Lower leg skin (tissue), 4 donors: ENCODE data around the gene RUNX1. TPM values are rescaled to one million over a fixed set of nuclear protein-coding genes. Genes with fewer than 3 reads are reported as not detected.
A peak's percentile ranks its signal among the peaks of the same experiment; 100 is the strongest.

Source experiments
- DNase-seq, 2 donors: peaks; one replicate each; pipeline ENCODE4 v3.0.0-alpha.2; 2019; ENCODE audit warnings: low spot score in 2 of 2
- H3K4me3 ChIP-seq: fragments of 200-600 bp; sonication (generic); 2 replicates; pipeline ENCODE4 v1.5.1; 2017; ENCODE audit warnings: mild to moderate bottlenecking, low read depth; ENCODE audit not compliant: poor library complexity, severe bottlenecking
- POLR2A ChIP-seq, 2 donors: fragments of 450-650 bp; IDR thresholded peaks; one replicate each; pipeline ENCODE4 v1.6.1; 2016 to 2017; ENCODE audit warnings: antibody characterized with exemption in 2 of 2, mild to moderate bottlenecking in 1 of 2, moderate library complexity in 1 of 2
- WGBS, 2 donors: methylation state at CpG; one replicate each; pipeline ENCODE4 v1.1.5; 2018; 5-methylcytosine and 5-hydroxymethylcytosine counted together
- intact Hi-C: fragments of 100-400 bp; cut with DNase I; formaldehyde crosslinking; loops from one replicate; pipeline ENCODE4 v1.15.0; 2023; ENCODE audit warnings: low total_unique reads
- total RNA-seq, 4 donors: library from RNA; depleted of rRNA; stranded (reverse); fragments of >200 nt; gene quantifications; one replicate each; pipeline ENCODE4 v1.1.0, GENCODE V29; 2016
- TF ChIP-seq, protein P1 (sequence below), 3 donors: fragments of 450-650 bp; IDR thresholded peaks; one replicate each; pipeline ENCODE4 v1.5.1; 2016; ENCODE audit warnings: antibody characterized with exemption in 3 of 3, mild to moderate bottlenecking in 3 of 3, moderate library complexity in 2 of 3

RUNX1 gene
- total RNA-seq, 4 donors from 2014 or later, result 7.3 to 29.1 (median 18.1) TPM

DNA sequence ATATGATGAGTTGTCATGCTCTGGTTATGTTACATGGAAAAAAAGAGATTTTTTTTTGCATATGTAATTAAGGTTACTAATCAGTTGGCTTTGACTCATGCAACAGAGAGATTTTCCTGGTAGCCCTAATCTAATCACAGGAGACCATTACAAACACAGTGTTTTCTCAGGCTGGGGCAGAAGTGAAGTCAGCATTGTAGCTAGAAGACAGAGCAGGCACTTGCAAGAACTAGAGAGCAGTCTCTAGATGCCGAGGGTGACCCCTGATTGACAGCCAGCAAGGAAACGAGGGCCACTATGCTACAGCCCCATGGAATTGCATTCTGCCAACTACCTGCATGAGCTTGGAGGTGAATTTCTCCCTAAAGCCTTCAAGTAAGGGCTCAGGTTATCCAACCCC, 151.3 kb downstream of the RUNX1 start:
- no peak for DNase-seq
- 75 to 76% methylated on average over 2 of the region's 2 CpGs for WGBS, 2 donors
- TF ChIP-seq, protein P1, sequence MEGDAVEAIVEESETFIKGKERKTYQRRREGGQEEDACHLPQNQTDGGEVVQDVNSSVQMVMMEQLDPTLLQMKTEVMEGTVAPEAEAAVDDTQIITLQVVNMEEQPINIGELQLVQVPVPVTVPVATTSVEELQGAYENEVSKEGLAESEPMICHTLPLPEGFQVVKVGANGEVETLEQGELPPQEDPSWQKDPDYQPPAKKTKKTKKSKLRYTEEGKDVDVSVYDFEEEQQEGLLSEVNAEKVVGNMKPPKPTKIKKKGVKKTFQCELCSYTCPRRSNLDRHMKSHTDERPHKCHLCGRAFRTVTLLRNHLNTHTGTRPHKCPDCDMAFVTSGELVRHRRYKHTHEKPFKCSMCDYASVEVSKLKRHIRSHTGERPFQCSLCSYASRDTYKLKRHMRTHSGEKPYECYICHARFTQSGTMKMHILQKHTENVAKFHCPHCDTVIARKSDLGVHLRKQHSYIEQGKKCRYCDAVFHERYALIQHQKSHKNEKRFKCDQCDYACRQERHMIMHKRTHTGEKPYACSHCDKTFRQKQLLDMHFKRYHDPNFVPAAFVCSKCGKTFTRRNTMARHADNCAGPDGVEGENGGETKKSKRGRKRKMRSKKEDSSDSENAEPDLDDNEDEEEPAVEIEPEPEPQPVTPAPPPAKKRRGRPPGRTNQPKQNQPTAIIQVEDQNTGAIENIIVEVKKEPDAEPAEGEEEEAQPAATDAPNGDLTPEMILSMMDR (IDR thresholded peaks at IDR 0.05), result no peak
- no peak overlapping the region for H3K4me3 ChIP-seq
- intact Hi-C loops, result no loop called here

DNA sequence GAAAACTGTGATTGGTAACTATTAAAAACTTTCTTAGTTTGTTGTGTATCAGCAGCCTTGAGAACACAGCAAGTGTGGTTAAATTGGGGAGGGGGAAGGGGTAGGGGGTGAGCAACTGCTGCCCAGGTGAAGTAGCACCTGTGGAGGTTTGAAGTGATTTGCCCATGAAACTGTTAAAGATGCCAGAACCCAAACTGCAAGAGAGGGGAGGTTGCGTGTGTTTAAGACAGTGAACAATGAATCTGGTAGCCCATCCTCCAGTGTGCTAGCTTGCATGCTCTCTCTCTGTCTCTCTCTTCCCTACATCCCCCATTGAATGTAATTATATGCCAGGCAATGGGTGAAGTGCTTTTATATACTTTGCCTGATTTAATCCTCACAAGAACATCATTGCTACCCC, 154.7 kb downstream of the RUNX1 start:
- WGBS, 2 donors, result 72 to 76% methylated on average over 1 of the region's 1 CpG

DNA sequence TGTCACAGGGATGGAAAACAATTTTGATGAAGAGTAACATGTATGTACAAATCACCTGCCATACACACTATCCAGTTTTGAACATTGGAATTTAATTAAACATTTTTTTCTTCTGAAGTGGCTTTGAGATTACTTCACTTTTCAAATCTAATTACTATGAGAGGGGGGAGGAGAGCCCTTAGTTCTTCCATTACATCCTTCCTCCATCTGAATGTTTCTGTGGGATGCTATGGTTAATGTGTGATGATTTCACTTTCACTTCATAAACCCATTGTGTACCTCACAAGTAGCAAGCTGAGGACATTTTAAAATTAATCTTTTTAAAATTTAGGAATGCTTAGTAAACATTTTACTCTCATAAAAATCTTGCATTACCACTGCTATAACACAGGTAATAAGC, 156.9 kb downstream of the RUNX1 start:
- intact Hi-C loops, result no loop called here
- TF ChIP-seq, protein P1 (IDR thresholded peaks at IDR 0.05), result no peak
- no peak for TF ChIP-seq POLR2A (IDR thresholded peaks at IDR 0.05)
- H3K4me3 ChIP-seq, result no peak overlapping the region
- DNase-seq, result no peak

More for the DNA sequence above, 154.7 kb downstream of the RUNX1 start:
- intact Hi-C loops, result no loop called here
- no peak overlapping the region for H3K4me3 ChIP-seq
- TF ChIP-seq, protein P1 (IDR thresholded peaks at IDR 0.05), result no peak
- no peak for TF ChIP-seq POLR2A (IDR thresholded peaks at IDR 0.05)
- DNase-seq, result no peak

DNA sequence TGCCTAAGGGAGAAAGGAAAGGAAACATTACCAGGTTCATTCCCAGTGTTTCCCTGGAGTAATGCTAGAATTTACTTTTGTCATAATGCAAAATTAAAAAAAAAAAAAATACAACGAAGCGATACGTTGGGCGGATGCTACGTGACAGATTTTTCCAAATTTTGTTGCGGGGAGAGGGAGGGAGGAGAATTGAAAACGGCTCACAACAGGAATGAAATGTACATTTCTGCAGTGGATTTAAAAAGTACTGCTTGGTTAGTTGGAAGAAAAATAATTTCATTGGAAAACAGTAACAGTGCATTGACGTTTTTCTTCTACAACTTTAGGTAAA, 157.5 kb downstream of the RUNX1 start:
- WGBS, 2 donors, result 24 to 28% methylated on average over 8 of the region's 8 CpGs
- H3K4me3 ChIP-seq, result no peak overlapping the region
- no peak for DNase-seq
- intact Hi-C loops, result no loop called here
- TF ChIP-seq POLR2A (IDR thresholded peaks at IDR 0.05), result no peak
- TF ChIP-seq, protein P1 (IDR thresholded peaks at IDR 0.05), result no peak

DNA sequence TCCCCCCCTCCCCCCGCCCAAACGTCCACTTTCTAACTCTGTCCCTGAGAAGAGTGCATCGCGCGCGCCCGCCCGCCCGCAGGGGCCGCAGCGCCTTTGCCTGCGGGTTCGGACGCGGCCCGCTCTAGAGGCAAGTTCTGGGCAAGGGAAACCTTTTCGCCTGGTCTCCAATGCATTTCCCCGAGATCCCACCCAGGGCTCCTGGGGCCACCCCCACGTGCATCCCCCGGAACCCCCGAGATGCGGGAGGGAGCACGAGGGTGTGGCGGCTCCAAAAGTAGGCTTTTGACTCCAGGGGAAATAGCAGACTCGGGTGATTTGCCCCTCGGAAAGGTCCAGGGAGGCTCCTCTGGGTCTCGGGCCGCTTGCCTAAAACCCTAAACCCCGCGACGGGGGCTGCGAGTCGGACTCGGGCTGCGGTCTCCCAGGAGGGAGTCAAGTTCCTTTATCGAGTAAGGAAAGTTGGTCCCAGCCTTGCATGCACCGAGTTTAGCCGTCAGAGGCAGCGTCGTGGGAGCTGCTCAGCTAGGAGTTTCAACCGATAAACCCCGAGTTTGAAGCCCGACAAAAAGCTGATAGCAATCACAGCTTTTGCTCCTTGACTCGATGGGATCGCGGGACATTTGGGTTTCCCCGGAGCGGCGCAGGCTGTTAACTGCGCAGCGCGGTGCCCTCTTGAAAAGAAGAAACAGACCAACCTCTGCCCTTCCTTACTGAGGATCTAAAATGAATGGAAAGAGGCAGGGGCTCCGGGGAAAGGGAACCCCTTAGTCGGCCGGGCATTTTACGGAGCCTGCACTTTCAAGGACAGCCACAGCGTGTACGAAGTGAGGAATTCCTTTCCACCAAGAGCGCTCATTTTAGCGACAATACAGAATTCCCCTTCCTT, 158.1 kb downstream of the RUNX1 start:
- TF ChIP-seq, protein P1 (IDR thresholded peaks at IDR 0.05), result no peak
- no peak for TF ChIP-seq POLR2A (IDR thresholded peaks at IDR 0.05)
- intact Hi-C loops, result no loop called here
- WGBS, 2 donors, result 7 to 17% methylated on average over 60 of the region's 60 CpGs
- DNase-seq, result peak in 1 of 2 donors; percentile 89
- H3K4me3 ChIP-seq, result peak overlapping the region; percentile 6

DNA sequence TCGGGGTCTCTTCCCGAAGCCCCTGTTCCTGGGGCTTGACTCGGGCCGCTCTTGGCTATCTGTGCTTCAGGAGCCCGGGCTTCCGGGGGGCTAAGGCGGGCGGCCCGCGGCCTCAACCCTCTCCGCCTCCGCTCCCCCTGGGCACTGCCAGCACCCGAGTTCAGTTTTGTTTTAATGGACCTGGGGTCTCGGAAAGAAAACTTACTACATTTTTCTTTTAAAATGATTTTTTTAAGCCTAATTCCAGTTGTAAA, 158.7 kb downstream of the RUNX1 start:
- no peak for DNase-seq
- WGBS, 2 donors, result 9 to 11% methylated on average over 14 of the region's 14 CpGs
- intact Hi-C loops, result no loop called here
- no peak for TF ChIP-seq POLR2A (IDR thresholded peaks at IDR 0.05)
- TF ChIP-seq, protein P1 (IDR thresholded peaks at IDR 0.05), result no peak
- peak overlapping the region; percentile 79 for H3K4me3 ChIP-seq
